Neutrophil (primary cell): ENCODE results near the gene CTCFL.

Experiments
- H3K27ac ChIP-seq: fragments of 200-600 bp; sonication (generic); 2 replicates; pipeline ENCODE4 v1.5.1; 2016; ENCODE audit warnings: mild to moderate bottlenecking, moderate library complexity
- H3K27me3 ChIP-seq: fragments of 200-600 bp; sonication (generic); 2 replicates; pipeline ENCODE4 v1.6.0; 2016; ENCODE audit warnings: mild to moderate bottlenecking
- H3K36me3 ChIP-seq: fragments of 200-600 bp; sonication (generic); 2 replicates; pipeline ENCODE4 v1.5.1; 2017
- H3K4me1 ChIP-seq, 2 experiments: fragments of 200-600 bp in 1 of 2; sonication (generic) in 1 of 2; 1 replicate in 1 of 2; 2 replicates in 1 of 2; pipeline versions ENCODE4 v1.5.1 to v1.6.1; 2013 to 2016; ENCODE audit warnings: low read depth in 1 of 2, low read length in 1 of 2, mild to moderate bottlenecking in 1 of 2, moderate library complexity in 1 of 2; ENCODE audit not compliant: control insufficient read depth in 1 of 2, insufficient read depth in 1 of 2
- H3K4me3 ChIP-seq, 2 experiments: fragments of 200-600 bp in 1 of 2; sonication (generic) in 1 of 2; 1 replicate in 1 of 2; 2 replicates in 1 of 2; pipeline ENCODE4 v1.5.1; 2013 to 2016; ENCODE audit warnings: low read depth in 1 of 2, low read length in 1 of 2, mild to moderate bottlenecking in 1 of 2, moderate library complexity in 1 of 2
- H3K9me3 ChIP-seq: fragments of 200-600 bp; sonication (generic); 2 replicates; pipeline ENCODE4 v1.5.1; 2016
- TF ChIP-seq, protein P1 (sequence below): fragments of 200-600 bp; sonication (generic); IDR thresholded peaks from 2 replicates; pipeline ENCODE4 v1.5.1; 2016; ENCODE audit warnings: antibody characterized with exemption

CTCFL gene

DNA sequence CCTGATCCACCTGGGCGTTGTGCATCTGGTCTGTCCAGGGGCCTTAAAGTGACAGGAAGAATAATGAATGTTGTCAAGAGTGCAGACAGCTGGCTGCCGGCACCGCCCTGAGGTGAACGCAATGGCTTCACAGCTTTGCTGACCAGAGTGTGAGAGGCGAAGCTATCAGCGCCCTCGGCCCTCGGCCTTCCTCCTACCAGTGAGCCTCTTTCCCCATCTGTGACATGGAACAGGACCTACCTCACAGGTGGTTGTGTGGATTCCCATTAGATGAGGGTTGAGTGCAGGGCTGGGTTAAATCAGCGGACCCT, 54.8 kb downstream of the CTCFL start:
- Histone ChIP-seq H3K4me1 (peaks cover 69 to 75% of the 10 kb centered on the region in 2 experiments), H3K27me3 (no peaks in the 10 kb centered on the region), H3K27ac (no peak overlapping the region), H3K4me3 (no peak overlapping the region), H3K9me3 (no peaks in the 10 kb centered on the region), H3K36me3 (no peaks in the 10 kb centered on the region)
- TF ChIP-seq, protein P1, sequence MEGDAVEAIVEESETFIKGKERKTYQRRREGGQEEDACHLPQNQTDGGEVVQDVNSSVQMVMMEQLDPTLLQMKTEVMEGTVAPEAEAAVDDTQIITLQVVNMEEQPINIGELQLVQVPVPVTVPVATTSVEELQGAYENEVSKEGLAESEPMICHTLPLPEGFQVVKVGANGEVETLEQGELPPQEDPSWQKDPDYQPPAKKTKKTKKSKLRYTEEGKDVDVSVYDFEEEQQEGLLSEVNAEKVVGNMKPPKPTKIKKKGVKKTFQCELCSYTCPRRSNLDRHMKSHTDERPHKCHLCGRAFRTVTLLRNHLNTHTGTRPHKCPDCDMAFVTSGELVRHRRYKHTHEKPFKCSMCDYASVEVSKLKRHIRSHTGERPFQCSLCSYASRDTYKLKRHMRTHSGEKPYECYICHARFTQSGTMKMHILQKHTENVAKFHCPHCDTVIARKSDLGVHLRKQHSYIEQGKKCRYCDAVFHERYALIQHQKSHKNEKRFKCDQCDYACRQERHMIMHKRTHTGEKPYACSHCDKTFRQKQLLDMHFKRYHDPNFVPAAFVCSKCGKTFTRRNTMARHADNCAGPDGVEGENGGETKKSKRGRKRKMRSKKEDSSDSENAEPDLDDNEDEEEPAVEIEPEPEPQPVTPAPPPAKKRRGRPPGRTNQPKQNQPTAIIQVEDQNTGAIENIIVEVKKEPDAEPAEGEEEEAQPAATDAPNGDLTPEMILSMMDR = no peak

DNA sequence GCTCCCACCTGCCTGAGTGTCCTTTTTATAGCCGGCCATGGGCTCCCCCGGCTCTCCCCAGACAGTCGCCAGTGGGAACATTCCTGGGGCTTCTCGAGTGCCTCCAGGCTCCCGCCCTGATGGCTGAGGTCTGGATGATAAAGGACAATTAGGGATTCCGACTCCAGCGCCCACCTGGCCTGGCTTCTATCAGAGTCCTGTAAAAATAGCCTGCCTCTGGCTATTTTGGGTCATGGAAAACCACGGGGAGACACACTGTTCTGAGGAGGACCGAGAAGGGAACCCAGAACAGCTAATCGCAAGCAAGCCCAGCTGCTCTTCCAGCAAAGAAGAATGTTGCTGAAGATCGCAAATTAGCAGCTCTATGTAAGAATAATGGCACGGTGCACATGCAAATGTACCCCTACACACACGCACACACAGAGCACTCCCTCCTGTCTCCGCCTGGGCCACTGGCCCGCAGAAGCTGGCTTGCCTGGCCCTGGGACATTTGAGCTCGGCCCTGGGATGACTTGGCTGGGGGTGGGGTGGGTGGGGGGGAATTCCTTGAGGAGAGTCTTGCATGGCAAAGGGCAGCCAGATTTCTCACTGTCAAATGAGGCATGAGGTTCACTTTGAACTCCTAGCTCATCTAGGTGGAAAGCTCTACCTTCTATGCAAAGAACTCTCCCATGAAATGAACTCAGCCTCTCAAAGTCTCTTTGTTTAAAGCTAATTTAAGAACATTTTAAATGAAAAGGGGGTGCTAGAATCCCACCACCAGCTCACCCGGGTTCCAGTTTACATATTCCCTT, 55.3 kb downstream of the CTCFL start:
- H3K27ac ChIP-seq = no peak overlapping the region
- H3K4me3 ChIP-seq = no peak overlapping the region
- TF ChIP-seq, protein P1 = no peak
- no peaks in the 10 kb centered on the region for H3K9me3 ChIP-seq
- no peaks in the 10 kb centered on the region for H3K27me3 ChIP-seq
- peaks cover 69 to 75% of the 10 kb centered on the region in 2 experiments for H3K4me1 ChIP-seq
- H3K36me3 ChIP-seq = no peaks in the 10 kb centered on the region

DNA sequence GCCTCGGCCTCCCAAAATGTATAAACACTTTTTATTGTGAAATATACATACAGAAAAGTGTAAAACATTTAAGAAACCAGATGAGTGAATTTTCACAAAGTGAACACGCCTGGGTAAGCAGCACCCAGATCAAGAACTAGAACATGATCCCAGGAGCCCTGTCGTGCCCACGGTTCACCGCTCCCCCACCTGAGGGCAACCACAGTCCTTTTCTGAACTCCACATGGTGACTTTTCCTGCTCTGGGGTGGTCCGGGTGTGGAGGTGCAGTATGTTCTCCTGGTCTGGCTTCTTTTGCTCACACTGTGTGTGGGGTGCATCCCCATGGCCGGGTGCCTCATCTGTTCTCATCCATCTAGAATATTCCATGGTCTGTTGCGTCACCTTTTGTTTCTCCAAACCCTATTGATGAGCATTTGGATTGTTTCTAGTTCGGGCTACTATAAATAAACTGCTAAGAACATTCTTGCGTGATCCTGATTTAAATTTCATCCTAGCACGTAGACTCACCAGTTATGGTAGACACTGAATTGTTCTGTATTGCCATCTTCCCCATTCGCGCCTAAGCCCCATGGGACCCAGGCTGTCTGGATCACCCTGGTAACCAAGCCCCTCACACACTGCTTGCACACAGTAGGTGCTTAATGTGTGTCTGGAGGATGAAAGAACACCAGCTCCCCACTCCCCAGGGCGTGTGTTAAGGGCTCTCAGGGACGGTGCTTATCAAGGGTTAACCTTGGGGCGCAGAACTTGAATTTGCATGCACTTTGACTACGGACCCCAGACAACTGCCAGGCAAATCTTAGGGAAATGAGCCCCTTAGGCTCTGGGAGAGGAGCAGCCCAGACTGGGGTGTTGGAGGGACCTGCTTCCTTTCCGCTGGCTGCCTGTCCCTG, 56.2 kb downstream of the CTCFL start:
- H3K4me1 ChIP-seq = peaks cover 69 to 75% of the 10 kb centered on the region in 2 experiments
- H3K36me3 ChIP-seq = no peaks in the 10 kb centered on the region
- H3K27ac ChIP-seq = no peak overlapping the region
- no peaks in the 10 kb centered on the region for H3K9me3 ChIP-seq
- H3K4me3 ChIP-seq = no peak overlapping the region
- TF ChIP-seq, protein P1 = no peak
- H3K27me3 ChIP-seq = no peaks in the 10 kb centered on the region

DNA sequence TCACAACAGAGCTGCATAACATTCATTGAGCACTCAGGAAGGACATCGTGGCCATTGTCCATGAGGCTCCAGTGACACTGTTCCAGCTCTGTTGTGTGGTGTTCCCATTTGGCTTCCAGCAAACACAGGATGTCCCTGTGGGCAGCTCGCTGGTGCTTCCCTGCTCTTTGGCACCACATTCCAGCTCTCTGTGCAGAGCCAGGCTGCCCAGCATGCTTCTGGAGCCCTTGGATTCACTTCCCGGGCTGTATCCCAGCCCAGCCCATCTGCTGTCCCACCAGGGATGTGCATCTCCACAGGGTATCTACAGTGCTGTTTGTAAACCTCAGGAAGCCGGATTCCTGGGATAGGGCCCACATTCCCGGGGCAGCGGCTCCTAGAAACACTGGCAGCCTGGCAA, 57.2 kb downstream of the CTCFL start:
- H3K27ac ChIP-seq = no peak overlapping the region
- H3K27me3 ChIP-seq = no peaks in the 10 kb centered on the region
- H3K9me3 ChIP-seq = no peaks in the 10 kb centered on the region
- H3K36me3 ChIP-seq = no peaks in the 10 kb centered on the region
- H3K4me1 ChIP-seq = peaks cover 69 to 75% of the 10 kb centered on the region in 2 experiments
- H3K4me3 ChIP-seq = no peak overlapping the region
- TF ChIP-seq, protein P1 = no peak

DNA sequence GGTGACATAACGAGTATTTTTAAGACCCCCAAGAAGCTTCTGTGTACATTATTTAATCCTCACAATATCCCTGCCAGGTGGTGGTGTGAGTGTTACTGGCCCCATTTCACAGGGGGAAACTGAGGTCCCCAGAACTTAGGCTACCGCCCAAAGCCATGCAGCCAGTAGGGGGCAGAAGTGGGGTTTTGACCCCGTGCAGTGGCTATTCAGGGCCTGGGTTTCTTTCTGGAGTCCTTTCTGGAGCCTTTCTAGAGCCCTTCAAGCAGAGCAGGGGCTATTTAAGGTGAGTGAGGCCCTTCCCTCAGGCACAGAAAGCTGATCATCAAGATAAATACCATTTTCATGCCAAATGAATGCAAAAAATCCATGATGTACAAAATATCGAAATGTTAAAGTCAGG, 59.0 kb downstream of the CTCFL start:
- TF ChIP-seq, protein P1 = no peak
- H3K27ac ChIP-seq = peak overlapping the region; percentile 82
- peaks cover 69 to 75% of the 10 kb centered on the region in 2 experiments for H3K4me1 ChIP-seq
- no peaks in the 10 kb centered on the region for H3K27me3 ChIP-seq
- no peak overlapping the region for H3K4me3 ChIP-seq
- H3K36me3 ChIP-seq = no peaks in the 10 kb centered on the region
- H3K9me3 ChIP-seq = no peaks in the 10 kb centered on the region
